ENCODE measurements around the gene CFAP206. TPM values are rescaled to one million over a fixed set of nuclear protein-coding genes. Genes with fewer than 3 reads are reported as not detected.

Gene CFAP206
- total RNA-seq, 1 donor from 2014 or later: 5.0 TPM

GRCh38 chr6:87421576-87421975, 13.8 kb downstream of the CFAP206 start:
- TF ChIP-seq, protein P1, sequence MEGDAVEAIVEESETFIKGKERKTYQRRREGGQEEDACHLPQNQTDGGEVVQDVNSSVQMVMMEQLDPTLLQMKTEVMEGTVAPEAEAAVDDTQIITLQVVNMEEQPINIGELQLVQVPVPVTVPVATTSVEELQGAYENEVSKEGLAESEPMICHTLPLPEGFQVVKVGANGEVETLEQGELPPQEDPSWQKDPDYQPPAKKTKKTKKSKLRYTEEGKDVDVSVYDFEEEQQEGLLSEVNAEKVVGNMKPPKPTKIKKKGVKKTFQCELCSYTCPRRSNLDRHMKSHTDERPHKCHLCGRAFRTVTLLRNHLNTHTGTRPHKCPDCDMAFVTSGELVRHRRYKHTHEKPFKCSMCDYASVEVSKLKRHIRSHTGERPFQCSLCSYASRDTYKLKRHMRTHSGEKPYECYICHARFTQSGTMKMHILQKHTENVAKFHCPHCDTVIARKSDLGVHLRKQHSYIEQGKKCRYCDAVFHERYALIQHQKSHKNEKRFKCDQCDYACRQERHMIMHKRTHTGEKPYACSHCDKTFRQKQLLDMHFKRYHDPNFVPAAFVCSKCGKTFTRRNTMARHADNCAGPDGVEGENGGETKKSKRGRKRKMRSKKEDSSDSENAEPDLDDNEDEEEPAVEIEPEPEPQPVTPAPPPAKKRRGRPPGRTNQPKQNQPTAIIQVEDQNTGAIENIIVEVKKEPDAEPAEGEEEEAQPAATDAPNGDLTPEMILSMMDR (conservative IDR thresholded peaks at IDR 0.05): no peak
- H3K27ac Mint-ChIP-seq: peak overlapping the region; percentile 88

GRCh38 chr6:87426789-87427188, 19.0 kb downstream of the CFAP206 start:
- H3K27ac Mint-ChIP-seq: no peak overlapping the region
- TF ChIP-seq, protein P1 (conservative IDR thresholded peaks at IDR 0.05): no peak
- H3K27me3 Mint-ChIP-seq: no peaks in the 10 kb centered on the region
- no peak for DNase-seq (ENCODE audit: extremely low spot score, unreplicated experiment)
- H3K36me3 Mint-ChIP-seq: peaks cover 2% of the 10 kb centered on the region
- H3K9me3 Mint-ChIP-seq: peaks cover 2% of the 10 kb centered on the region
- H3K4me3 Mint-ChIP-seq: no peak overlapping the region
- H3K4me1 Mint-ChIP-seq (ENCODE audit: unreplicated experiment): peaks cover under 1% of the 10 kb centered on the region

More at GRCh38 chr6:87421576-87421975, 13.8 kb downstream of the CFAP206 start:
- Mint-ChIP-seq H3K27me3 (no peaks in the 10 kb centered on the region), H3K9me3 (peaks cover 5% of the 10 kb centered on the region), H3K4me3 (peak overlapping the region; percentile 73), H3K36me3 (peaks cover 6% of the 10 kb centered on the region), H3K4me1 (ENCODE audit: unreplicated experiment) (peaks cover 5% of the 10 kb centered on the region)
- DNase-seq (ENCODE audit: extremely low spot score, unreplicated experiment): no peak

DNA sequence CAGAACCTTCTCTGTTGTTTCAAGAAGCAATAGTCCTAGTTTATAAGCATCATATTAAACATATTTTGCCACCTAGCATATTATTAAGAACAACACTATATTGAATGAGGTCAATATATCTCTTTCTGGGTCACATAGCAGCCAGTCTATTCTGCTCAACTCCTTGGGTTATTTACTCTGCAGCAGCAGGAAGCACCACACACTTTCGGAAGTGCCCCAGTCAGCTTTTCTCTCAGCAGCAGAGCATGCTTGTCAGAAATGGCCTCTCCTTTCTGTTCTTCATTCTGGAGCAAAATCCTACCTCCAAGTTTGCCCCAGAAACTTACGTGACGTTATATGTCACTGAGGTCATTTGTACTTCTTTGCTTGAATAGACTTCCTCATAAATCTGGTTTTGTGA, 22.7 kb downstream of the CFAP206 start:
- Mint-ChIP-seq H3K36me3 (no peaks in the 10 kb centered on the region), H3K27me3 (no peaks in the 10 kb centered on the region), H3K9me3 (no peaks in the 10 kb centered on the region), H3K4me1 (ENCODE audit: unreplicated experiment) (no peaks in the 10 kb centered on the region), H3K4me3 (no peak overlapping the region), H3K27ac (no peak overlapping the region)
- TF ChIP-seq, protein P1 (conservative IDR thresholded peaks at IDR 0.05): no peak
- no peak for DNase-seq (ENCODE audit: extremely low spot score, unreplicated experiment)

GRCh38 chr6:87431263-87431662, 23.5 kb downstream of the CFAP206 start:
- TF ChIP-seq, protein P1 (conservative IDR thresholded peaks at IDR 0.05): no peak
- H3K27ac Mint-ChIP-seq: no peak overlapping the region
- no peak overlapping the region for H3K4me3 Mint-ChIP-seq
- H3K36me3 Mint-ChIP-seq: no peaks in the 10 kb centered on the region
- H3K9me3 Mint-ChIP-seq: no peaks in the 10 kb centered on the region
- no peak for DNase-seq (ENCODE audit: extremely low spot score, unreplicated experiment)
- no peaks in the 10 kb centered on the region for H3K4me1 Mint-ChIP-seq (ENCODE audit: unreplicated experiment)
- H3K27me3 Mint-ChIP-seq: no peaks in the 10 kb centered on the region

GRCh38 chr6:87436435-87436834, 28.7 kb downstream of the CFAP206 start:
- Mint-ChIP-seq H3K4me3 (no peak overlapping the region), H3K36me3 (no peaks in the 10 kb centered on the region), H3K27ac (no peak overlapping the region), H3K4me1 (ENCODE audit: unreplicated experiment) (no peaks in the 10 kb centered on the region), H3K9me3 (no peaks in the 10 kb centered on the region), H3K27me3 (no peaks in the 10 kb centered on the region)
- no peak for DNase-seq (ENCODE audit: extremely low spot score, unreplicated experiment)
- TF ChIP-seq, protein P1 (conservative IDR thresholded peaks at IDR 0.05): no peak

- TF ChIP-seq, protein P1 (conservative IDR thresholded peaks at IDR 0.05): no peak
- H3K9me3 Mint-ChIP-seq: no peaks in the 10 kb centered on the region
- no peaks in the 10 kb centered on the region for H3K36me3 Mint-ChIP-seq
- DNase-seq (ENCODE audit: extremely low spot score, unreplicated experiment): no peak
- no peaks in the 10 kb centered on the region for H3K4me1 Mint-ChIP-seq (ENCODE audit: unreplicated experiment)
- no peaks in the 10 kb centered on the region for H3K27me3 Mint-ChIP-seq
- H3K27ac Mint-ChIP-seq: no peak overlapping the region
- H3K4me3 Mint-ChIP-seq: no peak overlapping the region
Observed at GRCh38 chr6:87441711-87442110, 33.9 kb downstream of the CFAP206 start.

Measured in type B pancreatic cell (in vitro differentiated cells).